ENCODE results near the gene HNRNPM.

HNRNPM gene

DNA sequence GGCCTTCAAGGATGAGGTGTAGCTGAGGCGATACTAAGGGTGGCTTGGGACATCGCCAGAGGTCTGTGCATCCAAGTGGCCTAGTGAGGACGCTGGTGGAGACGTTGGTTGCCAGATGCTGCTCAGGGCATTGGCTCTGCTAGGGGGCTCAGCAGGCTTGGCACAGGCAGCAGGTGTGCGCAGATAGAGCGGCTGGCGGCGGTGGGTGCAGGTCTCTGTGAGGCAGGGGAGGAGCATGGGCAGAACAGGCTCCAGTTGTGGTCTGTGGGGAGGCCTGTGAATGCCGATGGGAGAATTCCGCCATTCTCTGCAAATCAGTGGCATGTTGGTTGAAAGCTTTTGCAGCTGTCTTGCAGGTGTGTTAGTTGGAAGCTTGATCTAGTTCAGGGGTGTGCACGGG lies 36.4 kb downstream of the HNRNPM start:
- H3K4me3 ChIP-seq (ENCODE audit: control insufficient read depth, low read depth, low read length), result no peak overlapping the region
- DNase-seq (ENCODE audit: low read depth), result no peak
- TF ChIP-seq, protein P1, sequence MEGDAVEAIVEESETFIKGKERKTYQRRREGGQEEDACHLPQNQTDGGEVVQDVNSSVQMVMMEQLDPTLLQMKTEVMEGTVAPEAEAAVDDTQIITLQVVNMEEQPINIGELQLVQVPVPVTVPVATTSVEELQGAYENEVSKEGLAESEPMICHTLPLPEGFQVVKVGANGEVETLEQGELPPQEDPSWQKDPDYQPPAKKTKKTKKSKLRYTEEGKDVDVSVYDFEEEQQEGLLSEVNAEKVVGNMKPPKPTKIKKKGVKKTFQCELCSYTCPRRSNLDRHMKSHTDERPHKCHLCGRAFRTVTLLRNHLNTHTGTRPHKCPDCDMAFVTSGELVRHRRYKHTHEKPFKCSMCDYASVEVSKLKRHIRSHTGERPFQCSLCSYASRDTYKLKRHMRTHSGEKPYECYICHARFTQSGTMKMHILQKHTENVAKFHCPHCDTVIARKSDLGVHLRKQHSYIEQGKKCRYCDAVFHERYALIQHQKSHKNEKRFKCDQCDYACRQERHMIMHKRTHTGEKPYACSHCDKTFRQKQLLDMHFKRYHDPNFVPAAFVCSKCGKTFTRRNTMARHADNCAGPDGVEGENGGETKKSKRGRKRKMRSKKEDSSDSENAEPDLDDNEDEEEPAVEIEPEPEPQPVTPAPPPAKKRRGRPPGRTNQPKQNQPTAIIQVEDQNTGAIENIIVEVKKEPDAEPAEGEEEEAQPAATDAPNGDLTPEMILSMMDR (IDR thresholded peaks at IDR 0.05; ENCODE audit: control insufficient read depth, insufficient read depth, low read depth, low read length, missing control alignments), result no peak

DNA sequence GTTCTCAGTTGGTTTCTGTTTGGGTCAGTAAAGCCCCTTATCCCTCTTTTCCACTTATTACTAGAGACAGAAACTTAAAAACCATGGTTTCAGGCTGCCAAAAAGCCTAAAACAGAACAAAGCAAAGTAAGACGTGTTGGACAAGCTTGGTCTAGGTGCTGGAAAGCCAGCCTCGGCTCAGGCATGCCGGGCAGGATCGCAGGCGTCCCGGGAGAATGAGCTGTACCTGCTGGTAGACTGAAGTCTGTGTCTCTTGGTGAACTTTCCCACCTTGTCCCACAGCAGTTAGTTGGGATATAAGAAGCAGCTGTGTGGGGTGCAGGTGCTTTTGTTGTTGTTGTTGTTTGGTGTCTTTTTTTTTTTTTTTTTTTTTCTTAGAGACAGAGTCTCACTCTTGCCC lies 36.8 kb downstream of the HNRNPM start:
- H3K4me3 ChIP-seq (ENCODE audit: control insufficient read depth, low read depth, low read length), result no peak overlapping the region
- TF ChIP-seq, protein P1 (IDR thresholded peaks at IDR 0.05; ENCODE audit: control insufficient read depth, insufficient read depth, low read depth, low read length, missing control alignments), result no peak

DNA sequence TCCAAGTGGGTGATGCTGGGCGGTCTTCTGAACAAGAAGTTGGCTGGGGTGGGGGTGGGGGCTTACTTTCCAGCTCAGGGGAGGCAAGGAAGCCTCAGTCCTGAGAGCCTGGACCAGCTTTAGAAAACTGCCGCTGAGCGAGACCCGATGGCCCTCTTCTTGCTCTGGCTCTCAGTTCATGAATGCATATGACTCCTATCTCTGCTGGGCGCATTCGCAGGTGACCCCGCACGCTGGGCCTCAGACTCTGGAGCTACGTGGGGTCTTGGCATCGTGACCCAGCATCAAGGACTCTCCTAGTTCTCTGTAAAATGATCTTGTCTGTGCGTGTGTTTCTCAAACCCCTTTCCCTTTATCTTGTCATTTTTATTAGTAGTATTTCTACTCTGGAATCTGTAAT lies 37.9 kb downstream of the HNRNPM start:
- no peak for DNase-seq (ENCODE audit: low read depth)
- TF ChIP-seq, protein P1 (IDR thresholded peaks at IDR 0.05; ENCODE audit: control insufficient read depth, insufficient read depth, low read depth, low read length, missing control alignments), result no peak
- H3K4me3 ChIP-seq (ENCODE audit: control insufficient read depth, low read depth, low read length), result no peak overlapping the region

More for the DNA sequence above, 36.8 kb downstream of the HNRNPM start:
- no peak for DNase-seq (ENCODE audit: low read depth)

DNA sequence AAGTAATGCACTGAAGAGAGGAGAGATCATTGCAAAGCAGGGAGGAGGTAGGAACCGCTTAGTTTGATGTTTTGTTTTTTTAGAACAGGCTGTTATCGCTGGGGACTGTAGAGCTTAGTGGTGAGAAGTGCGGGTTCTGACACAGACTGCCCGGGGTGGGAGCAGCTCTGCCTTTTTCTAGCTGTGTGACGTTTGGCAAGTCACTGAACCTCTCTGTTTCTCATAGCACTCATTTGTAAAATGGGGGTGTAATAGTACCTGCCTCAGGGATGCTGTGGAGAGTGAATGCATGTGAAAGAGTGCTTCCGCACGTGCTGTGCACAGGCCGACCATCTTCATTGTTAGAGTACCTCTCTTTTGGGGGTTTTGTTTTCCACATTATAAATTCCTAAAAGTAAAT lies 38.4 kb downstream of the HNRNPM start:
- DNase-seq (ENCODE audit: low read depth), result no peak
- TF ChIP-seq, protein P1 (IDR thresholded peaks at IDR 0.05; ENCODE audit: control insufficient read depth, insufficient read depth, low read depth, low read length, missing control alignments), result no peak
- H3K4me3 ChIP-seq (ENCODE audit: control insufficient read depth, low read depth, low read length), result no peak overlapping the region

DNA sequence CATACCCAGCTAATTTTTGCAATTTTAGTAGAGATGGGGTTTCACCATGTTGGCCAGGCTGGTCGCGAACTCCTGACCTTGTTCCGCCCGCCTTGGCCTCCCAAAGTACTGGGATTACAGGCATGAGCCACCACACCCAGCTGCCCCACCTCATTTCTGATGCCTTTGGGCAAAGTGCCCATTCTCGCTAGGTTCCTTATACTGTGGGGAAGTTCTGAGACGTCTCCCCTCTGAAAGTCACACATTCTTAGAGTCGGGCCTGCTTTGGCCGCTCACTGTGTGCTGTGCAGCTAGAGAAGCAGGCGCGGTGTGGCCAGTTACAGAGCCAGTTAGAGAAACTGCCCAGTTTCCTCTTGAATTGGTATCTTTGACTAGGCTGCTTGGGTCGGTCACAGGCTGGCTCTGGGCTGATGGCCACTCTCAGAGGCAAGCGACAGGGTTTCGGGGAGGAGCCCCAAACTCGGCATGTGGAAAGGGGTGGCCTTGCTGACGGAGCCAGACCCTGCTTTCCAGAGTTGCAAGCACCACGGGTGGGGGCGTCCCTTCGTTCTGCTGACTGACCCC lies 39.6 kb downstream of the HNRNPM start:
- TF ChIP-seq, protein P1 (IDR thresholded peaks at IDR 0.05; ENCODE audit: control insufficient read depth, insufficient read depth, low read depth, low read length, missing control alignments), result no peak
- no peak for DNase-seq (ENCODE audit: low read depth)
- H3K4me3 ChIP-seq (ENCODE audit: control insufficient read depth, low read depth, low read length), result no peak overlapping the region

DNA sequence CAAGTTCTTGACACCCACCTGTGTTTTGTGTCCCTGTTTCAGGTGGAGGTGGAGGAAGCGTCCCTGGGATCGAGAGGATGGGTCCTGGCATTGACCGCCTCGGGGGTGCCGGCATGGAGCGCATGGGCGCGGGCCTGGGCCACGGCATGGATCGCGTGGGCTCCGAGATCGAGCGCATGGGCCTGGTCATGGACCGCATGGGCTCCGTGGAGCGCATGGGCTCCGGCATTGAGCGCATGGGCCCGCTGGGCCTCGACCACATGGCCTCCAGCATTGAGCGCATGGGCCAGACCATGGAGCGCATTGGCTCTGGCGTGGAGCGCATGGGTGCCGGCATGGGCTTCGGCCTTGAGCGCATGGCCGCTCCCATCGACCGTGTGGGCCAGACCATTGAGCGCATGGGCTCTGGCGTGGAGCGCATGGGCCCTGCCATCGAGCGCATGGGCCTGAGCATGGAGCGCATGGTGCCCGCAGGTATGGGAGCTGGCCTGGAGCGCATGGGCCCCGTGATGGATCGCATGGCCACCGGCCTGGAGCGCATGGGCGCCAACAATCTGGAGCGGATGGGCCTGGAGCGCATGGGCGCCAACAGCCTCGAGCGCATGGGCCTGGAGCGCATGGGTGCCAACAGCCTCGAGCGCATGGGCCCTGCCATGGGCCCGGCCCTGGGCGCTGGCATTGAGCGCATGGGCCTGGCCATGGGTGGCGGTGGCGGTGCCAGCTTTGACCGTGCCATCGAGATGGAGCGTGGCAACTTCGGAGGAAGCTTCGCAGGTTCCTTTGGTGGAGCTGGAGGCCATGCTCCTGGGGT lies 41.0 kb downstream of the HNRNPM start:
- TF ChIP-seq, protein P1 (IDR thresholded peaks at IDR 0.05; ENCODE audit: control insufficient read depth, insufficient read depth, low read depth, low read length, missing control alignments), result no peak
- DNase-seq (ENCODE audit: low read depth), result no peak
- H3K4me3 ChIP-seq (ENCODE audit: control insufficient read depth, low read depth, low read length), result no peak overlapping the region
